Mesothelial cell of epicardium (in vitro differentiated cells): ENCODE data around the gene CD300H. TPM values are rescaled to one million over a fixed set of nuclear protein-coding genes. Genes with fewer than 3 reads are reported as not detected.

ENCODE experiments used
- DNase-seq, 2 experiments: peaks; one replicate each; pipeline ENCODE4 v3.0.0; 2021; ENCODE audit warnings: low spot score in 2 of 2; ENCODE audit not compliant: unreplicated experiment in 2 of 2
- H3K27ac Mint-ChIP-seq: 2 replicates; pipeline ENCODE4 v1.8.0; 2021; ENCODE audit warnings: mixed read lengths
- H3K27me3 Mint-ChIP-seq: 2 replicates; pipeline ENCODE4 v1.8.0; 2021; ENCODE audit warnings: low read depth, mixed read lengths
- H3K36me3 Mint-ChIP-seq: 2 replicates; pipeline ENCODE4 v1.8.0; 2021; ENCODE audit warnings: mixed read lengths
- H3K4me1 Mint-ChIP-seq: 2 replicates; pipeline ENCODE4 v1.8.0; 2021; ENCODE audit warnings: mixed read lengths
- H3K4me3 Mint-ChIP-seq: 2 replicates; pipeline ENCODE4 v1.8.0; 2021; ENCODE audit warnings: mild to moderate bottlenecking, moderate library complexity, mixed read lengths
- H3K9me3 Mint-ChIP-seq: 2 replicates; pipeline ENCODE4 v1.8.0; 2021; ENCODE audit warnings: mixed read lengths
- total RNA-seq: library from RNA; stranded (reverse); gene quantifications from 3 replicates; pipeline ENCODE4 v1.2.1, GENCODE V29; 2021
- TF ChIP-seq, protein P1 (sequence below): fragments of 200-600 bp; sonication (generic); IDR thresholded peaks from one replicate; pipeline ENCODE4 v1.5.0; 2021; ENCODE audit warnings: antibody characterized with exemption; ENCODE audit not compliant: unreplicated experiment

CD300H gene
- total RNA-seq, 1 donor from 2014 or later = not detected

DNA sequence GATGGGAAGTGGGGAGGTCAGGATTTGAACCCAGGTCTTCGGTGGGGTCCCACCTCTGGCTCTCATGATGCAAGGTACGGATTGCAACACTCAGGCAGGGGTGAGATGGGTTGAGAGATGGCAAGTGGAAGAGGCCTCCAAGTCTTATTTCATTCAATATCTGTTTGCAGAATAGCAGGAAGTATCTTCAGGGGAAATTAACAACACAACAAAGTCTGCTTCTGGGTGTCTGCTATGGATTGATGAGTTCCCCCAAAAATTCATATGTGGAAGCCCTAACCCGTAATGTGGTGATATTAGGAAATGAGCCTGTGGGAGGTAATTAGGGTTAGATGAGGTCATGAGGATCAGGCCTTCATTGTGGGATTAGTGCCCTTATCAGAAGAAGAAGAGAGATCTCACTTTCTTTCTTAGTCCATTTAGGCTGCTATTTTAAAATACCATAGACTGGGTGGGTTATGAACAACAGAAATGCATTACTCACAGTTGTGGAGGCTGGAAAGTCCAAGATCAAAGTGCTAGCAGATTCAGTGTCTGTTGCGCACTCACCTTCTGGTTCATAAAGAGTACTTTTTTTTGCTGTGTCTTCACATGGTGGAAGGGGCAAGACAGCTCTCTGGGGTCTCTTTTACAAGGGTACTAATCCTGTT lies 4.4 kb upstream of the CD300H start:
- TF ChIP-seq, protein P1, sequence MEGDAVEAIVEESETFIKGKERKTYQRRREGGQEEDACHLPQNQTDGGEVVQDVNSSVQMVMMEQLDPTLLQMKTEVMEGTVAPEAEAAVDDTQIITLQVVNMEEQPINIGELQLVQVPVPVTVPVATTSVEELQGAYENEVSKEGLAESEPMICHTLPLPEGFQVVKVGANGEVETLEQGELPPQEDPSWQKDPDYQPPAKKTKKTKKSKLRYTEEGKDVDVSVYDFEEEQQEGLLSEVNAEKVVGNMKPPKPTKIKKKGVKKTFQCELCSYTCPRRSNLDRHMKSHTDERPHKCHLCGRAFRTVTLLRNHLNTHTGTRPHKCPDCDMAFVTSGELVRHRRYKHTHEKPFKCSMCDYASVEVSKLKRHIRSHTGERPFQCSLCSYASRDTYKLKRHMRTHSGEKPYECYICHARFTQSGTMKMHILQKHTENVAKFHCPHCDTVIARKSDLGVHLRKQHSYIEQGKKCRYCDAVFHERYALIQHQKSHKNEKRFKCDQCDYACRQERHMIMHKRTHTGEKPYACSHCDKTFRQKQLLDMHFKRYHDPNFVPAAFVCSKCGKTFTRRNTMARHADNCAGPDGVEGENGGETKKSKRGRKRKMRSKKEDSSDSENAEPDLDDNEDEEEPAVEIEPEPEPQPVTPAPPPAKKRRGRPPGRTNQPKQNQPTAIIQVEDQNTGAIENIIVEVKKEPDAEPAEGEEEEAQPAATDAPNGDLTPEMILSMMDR = no peak
- H3K9me3 Mint-ChIP-seq = no peaks in the 10 kb centered on the region
- no peaks in the 10 kb centered on the region for H3K36me3 Mint-ChIP-seq
- peaks cover 23% of the 10 kb centered on the region for H3K27me3 Mint-ChIP-seq
- H3K27ac Mint-ChIP-seq = no peak overlapping the region
- peaks cover 2% of the 10 kb centered on the region for H3K4me1 Mint-ChIP-seq
- no peak for DNase-seq
- H3K4me3 Mint-ChIP-seq = no peak overlapping the region

DNA sequence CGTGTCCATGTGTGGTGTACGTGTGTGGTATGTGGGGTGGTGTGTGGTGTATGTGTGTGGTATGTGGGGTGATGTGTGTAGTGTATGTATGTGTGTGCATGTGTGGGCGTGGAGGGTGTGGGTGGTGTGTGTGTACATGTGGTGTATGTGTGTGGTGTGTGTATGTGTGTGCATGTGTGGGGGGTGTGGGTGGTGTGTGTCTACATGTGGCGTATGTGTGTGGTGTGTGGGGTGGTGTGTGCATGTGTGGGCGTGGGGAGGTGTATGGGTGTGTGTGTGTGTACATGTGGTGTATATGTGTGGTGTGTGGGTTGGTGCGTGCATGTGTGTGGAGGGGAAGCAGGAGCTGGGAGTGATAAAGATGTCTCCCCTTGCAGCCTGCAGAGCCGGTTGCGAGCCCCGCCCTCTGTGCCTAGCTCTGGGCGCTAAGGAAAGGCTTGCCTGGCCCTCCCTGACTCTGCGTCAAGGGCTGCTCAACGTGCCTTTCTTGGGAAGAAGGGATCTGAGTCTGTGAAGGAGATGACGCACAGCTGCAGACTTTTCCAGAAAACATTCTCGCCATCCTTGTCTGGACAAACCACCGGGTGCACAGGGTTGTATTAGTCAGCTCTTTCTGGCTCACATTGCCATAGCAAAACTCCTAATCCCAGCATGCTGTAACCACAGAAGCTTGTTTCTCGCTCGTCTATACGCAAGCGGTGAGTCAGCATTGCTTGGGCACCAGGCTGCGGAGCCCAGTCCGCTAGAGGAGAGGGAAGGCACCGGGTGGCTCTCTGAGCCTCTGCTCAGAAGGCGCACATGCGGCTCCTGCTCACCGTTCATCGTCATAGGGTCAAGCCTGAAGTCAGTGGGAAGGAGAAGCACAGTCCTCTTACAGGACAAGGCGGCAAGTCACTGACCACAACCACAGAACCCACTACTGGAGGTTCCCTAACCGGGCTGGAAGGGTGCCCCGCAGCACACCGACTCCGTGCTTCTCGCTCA lies 2.0 kb upstream of the CD300H start:
- Mint-ChIP-seq H3K36me3 (no peaks in the 10 kb centered on the region), H3K27ac (no peak overlapping the region), H3K9me3 (no peaks in the 10 kb centered on the region), H3K27me3 (peaks cover 14% of the 10 kb centered on the region), H3K4me3 (no peak overlapping the region), H3K4me1 (peaks cover 2% of the 10 kb centered on the region)
- TF ChIP-seq, protein P1 = no peak
- DNase-seq = no peak

DNA sequence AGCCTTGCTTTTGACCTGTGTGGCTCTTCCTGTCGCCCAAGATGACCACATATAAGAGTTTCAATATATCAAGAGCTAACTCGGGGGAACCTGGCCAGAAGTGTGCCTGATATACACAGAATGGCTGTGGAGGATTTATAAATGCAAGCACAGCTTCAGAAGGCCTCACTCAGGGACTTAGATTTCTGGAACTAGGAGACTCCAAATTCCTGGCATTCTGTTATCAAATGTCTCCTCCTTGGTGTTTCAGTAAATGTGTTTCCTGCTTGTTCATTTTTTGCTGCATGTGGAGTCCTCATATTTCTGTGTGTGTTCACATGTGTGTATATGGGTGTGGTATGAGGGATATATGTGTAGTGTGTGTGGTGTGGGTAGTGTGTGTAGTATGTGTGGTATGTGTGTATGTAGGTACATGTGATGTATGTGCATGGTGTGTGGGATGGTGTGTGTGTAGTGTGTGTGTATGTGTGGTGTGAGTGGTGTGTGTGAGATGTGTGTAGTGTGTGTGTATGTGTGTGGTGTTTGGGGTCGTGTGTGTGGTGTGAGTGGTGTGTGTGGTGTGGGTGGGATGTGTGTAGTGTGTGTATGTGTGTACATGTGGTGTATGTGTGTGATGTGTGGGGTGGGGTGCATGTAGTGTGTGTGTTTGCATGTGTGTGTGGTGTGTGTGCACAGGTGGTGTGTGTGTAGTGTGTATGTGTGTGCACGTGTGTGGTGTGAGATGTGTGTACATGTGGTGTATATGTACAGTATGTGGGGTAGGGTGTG lies 981 bp upstream of the CD300H start:
- TF ChIP-seq, protein P1 = no peak
- Mint-ChIP-seq H3K27ac (peak overlapping the region; percentile 4), H3K9me3 (no peaks in the 10 kb centered on the region), H3K27me3 (peaks cover 14% of the 10 kb centered on the region), H3K36me3 (no peaks in the 10 kb centered on the region), H3K4me1 (peaks cover 2% of the 10 kb centered on the region), H3K4me3 (no peak overlapping the region)
- no peak for DNase-seq

DNA sequence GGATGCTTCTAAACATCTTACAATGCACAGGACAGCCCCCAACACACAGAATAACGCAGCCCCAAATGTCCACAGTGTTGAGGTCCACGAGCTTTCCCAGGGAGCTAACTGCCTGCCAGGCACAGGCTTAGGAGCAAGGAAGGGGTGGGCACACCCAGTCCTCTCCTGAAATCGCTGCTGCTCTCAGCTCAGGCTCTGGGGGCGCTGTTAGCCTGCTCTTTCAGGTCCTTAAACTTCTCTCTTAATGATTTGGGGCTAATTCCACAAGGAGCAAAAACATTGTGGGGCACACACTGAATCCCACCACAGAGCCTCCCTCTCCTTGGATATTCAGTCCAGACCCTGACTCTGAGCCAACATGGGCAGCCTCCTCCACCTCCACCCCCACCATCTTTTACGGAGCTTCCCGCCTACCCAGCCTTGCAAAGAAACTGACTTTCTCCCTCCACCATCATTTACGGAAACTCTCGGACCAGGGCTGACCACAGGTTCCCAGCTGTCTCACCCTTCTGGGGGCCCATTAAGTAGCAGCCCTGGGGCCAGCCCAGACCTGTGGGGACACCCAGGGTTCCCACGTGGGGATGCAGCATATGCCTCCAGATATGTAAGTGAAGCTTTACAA lies 1.1 kb downstream of the CD300H start:
- no peak overlapping the region for H3K27ac Mint-ChIP-seq
- TF ChIP-seq, protein P1 = no peak
- H3K27me3 Mint-ChIP-seq = peaks cover 24% of the 10 kb centered on the region
- peak in 1 of 2 experiments; percentile 49 for DNase-seq
- H3K9me3 Mint-ChIP-seq = no peaks in the 10 kb centered on the region
- no peak overlapping the region for H3K4me3 Mint-ChIP-seq
- no peaks in the 10 kb centered on the region for H3K36me3 Mint-ChIP-seq
- peaks cover 2% of the 10 kb centered on the region for H3K4me1 Mint-ChIP-seq

DNA sequence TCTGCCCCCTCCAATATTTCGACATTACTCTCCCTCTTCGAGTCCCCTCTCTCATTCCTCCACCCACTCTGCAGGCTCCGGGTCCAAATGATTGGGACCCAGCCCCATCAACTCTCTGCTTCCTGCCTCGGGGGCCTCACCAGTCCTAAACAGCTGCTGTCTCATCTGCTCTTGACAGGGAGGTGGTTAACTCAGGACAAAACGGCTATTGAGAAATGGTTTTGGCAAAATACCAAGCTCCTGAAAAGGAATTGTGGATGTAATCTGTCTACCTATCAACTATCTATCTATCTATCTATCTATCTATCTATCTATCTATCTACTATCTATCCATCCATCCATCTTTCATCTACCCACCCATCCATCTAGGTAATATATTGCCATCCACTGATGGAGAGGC lies 2.2 kb downstream of the CD300H start:
- Mint-ChIP-seq H3K36me3 (no peaks in the 10 kb centered on the region), H3K27ac (no peak overlapping the region), H3K27me3 (peaks cover 30% of the 10 kb centered on the region), H3K4me1 (peaks cover 2% of the 10 kb centered on the region), H3K4me3 (no peak overlapping the region), H3K9me3 (no peaks in the 10 kb centered on the region)
- DNase-seq = no peak
- TF ChIP-seq, protein P1 = no peak
